HG03520 (cell line): ENCODE results near the gene RTCB.
"Not testable (repeated sequence)": the region's sequence is repeated elsewhere in the genome, so short reads cannot be mapped to it uniquely, and the experiment has no call there.

ENCODE experiments used
- ATAC-seq: cut with Tn5 transposase; IDR thresholded peaks from one replicate; pipeline ENCODE4 v1.9.1; 2021; ENCODE audit warnings: mild to moderate bottlenecking, moderate library complexity; ENCODE audit not compliant: unreplicated experiment

RTCB gene

DNA sequence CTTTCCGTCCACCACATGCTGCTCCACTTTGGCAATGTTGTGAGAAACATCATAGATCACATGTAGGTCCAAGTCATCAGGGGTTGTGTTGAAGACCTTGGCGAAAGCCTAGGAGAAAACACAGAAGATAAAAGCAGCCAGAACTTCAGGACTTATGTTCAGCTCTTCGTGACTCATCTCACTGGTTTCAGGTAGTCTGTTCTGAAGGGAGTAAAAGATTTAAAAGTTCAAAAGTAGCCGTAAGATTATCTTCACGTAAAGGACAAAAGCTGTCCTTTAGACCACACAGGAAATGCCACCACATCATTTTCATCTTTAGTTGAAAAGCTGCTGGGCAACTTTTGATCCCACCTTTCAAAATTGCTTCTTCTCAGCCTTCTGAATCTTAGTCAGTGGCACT lies 16.9 kb downstream of the RTCB start:
- no peak for ATAC-seq

DNA sequence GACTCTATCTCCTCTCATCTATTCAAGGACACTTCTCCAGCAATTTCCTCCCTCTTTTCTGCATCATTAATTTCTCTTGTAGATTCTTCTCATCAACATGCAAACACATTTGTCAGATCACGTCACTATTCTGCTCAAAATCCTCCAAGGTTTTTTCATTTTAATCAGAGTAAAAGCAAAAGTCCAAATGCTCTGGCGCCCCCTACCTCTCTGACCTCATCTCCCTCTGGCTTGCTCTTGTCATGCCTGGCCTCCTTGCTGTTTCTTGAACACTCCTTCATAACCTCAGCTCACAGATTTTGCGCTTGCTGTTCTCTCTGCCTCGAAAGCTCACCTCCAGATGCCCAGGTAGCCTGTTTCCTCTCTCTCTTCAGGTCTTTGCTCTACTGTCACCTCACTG lies 22.4 kb downstream of the RTCB start:
- ATAC-seq: no peak

GRCh38 chr22:32385681-32386080 lies 26.4 kb downstream of the RTCB start:
- ATAC-seq: no peak

- no peak for ATAC-seq
Observed at GRCh38 chr22:32380991-32381390, 31.1 kb downstream of the RTCB start.

DNA sequence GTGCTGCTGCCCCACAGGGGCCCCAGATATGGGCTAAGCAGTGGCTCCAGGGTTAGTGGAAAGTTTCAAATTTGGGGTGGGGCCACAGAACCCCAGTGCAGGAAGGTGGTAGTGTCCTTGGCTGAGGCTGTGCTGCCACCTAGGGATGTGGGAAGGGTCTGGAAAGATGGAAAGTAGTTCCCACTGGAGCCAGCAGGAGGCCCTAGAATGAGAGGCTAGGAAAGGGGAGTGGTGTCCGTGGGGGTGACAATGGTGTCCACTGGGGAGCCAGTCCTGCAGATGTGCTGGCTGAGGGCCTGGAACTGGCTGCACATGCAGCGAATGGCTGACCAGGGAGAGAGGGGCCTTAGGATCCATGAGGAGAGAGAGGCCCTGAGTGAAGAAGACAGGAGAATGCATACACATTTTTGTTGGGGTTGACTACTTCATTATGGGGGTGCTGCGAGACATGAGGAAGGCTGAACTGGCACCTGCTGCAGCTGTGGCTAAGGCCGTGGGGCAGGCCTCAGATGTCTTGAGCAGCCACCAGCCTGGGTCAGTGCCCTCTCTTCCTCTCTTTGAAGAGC lies 33.3 kb downstream of the RTCB start:
- ATAC-seq: no peak

- ATAC-seq: no peak
Observed at GRCh38 chr22:32376681-32377080, 35.4 kb downstream of the RTCB start.

DNA sequence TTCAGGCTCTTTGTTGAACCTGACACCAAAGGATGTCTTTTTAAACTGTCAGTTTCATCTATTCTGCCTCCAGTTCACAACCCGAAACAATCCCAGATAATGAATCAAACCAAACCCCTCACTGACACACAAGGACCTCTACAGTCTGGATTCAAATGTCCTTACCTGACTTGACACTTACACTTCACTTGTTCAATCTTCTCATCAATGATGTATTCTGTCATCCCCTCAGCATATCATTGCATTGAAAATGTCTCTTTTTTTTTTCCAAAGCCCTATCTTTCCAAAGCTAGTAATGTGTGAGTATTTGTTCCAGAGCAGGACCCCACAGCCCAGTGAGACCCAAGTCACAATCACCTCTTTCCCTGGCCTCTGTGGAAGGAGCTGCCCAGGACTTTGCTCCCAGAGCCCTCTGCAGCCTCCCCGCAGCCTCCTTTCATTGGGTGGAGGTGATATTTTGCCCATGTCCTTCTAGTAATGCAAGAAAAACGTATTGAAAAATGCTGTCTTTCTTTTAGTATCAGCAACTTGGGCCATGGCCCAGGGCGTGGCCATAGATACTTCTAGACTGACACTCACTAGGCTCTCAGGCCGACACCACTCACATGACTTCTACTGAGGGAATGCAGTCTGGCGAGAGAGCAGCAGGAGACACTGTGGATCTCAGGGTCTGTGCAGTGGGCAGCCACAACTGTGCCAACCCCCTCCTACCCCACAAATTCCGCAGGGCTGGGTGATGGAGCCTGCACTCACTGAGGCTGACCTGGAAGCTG lies 36.2 kb downstream of the RTCB start:
- no peak for ATAC-seq

DNA sequence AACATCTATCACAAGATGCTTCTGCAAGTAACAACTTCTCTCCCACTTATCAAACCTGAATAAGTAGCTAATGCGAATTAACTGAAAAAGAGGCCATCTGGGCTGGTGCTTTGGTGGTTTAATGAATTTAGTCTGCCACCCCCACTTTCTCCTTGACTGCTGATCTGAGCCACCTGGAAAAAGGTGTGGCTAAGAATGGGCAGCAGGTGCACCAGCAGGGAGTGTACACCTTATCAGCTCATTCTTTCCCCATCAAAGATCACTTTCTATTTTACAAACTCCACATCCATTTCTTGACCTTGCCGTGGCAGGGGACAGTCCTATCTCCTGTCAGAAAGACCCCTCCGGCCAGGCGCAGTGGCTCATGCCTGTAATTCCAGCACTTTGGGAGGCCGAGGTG lies 47.8 kb downstream of the RTCB start:
- ATAC-seq: no peak

- ATAC-seq: no peak
Observed at GRCh38 chr22:32361257-32361656, 50.8 kb downstream of the RTCB start.

- not testable (repeated sequence) for ATAC-seq
Observed at GRCh38 chr22:32360096-32360495, 52.0 kb downstream of the RTCB start.

GRCh38 chr22:32357567-32357966 lies 54.5 kb downstream of the RTCB start, which contains the start of gene RFPL3:
Gene RFPL3, plus strand, starts transcription at chr22:32357867. Its CDS starts 205 bp downstream, at chr22:32358072.
- ATAC-seq: not testable (repeated sequence)

GRCh38 chr22:32355760-32356159 lies 56.3 kb downstream of the RTCB start:
- no peak for ATAC-seq

GRCh38 chr22:32354360-32355351 lies 57.4 kb downstream of the RTCB start:
- no peak for ATAC-seq

- no peak for ATAC-seq
Observed at GRCh38 chr22:32353840-32354239, 58.2 kb downstream of the RTCB start.

- ATAC-seq: no peak
Observed at GRCh38 chr22:32353292-32353691, 58.8 kb downstream of the RTCB start.

- no peak for ATAC-seq
Observed at GRCh38 chr22:32352681-32353080, 59.4 kb downstream of the RTCB start.

DNA sequence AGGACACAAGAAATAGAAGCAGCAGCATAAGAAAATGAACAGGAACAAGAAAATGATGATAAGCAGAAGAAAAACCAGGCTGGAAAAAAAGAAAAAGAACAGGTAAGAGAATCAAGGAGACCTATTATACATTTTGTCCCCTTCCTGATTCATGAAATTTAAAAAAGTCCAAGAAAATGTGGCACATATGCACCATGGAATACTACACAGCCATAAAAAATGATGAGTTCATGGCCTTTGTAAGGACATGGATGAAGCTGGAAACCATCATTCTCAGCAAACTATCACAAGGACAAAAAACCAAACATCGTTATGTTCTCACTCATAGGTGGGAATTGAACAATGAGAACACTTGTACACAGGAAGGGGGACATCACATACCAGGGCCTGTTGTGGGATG lies 60.2 kb downstream of the RTCB start:
- not testable (repeated sequence) for ATAC-seq

GRCh38 chr22:32348031-32348611 lies 63.9 kb downstream of the RTCB start:
- ATAC-seq: no peak

DNA sequence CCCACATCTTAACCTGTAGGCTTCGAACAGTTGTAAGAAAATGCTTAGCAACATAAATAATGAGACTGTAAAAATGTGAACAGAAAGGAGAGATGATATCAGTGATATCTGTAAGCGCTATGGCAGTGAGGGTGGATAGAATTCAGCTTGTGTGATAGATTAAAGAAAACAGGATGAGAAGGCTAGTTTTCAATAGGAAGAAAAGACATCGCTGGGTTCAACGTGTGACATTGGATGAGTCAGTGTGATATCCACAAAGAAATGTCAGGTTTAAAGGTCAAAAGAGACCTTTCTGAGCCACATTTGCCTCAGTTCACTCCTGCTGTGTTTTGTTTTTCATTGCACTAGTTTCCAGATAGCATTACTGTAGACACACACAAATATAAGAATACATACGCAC lies 68.1 kb downstream of the RTCB start:
- no peak for ATAC-seq

GRCh38 chr22:32342977-32343376 lies 69.1 kb downstream of the RTCB start:
- ATAC-seq: no peak

DNA sequence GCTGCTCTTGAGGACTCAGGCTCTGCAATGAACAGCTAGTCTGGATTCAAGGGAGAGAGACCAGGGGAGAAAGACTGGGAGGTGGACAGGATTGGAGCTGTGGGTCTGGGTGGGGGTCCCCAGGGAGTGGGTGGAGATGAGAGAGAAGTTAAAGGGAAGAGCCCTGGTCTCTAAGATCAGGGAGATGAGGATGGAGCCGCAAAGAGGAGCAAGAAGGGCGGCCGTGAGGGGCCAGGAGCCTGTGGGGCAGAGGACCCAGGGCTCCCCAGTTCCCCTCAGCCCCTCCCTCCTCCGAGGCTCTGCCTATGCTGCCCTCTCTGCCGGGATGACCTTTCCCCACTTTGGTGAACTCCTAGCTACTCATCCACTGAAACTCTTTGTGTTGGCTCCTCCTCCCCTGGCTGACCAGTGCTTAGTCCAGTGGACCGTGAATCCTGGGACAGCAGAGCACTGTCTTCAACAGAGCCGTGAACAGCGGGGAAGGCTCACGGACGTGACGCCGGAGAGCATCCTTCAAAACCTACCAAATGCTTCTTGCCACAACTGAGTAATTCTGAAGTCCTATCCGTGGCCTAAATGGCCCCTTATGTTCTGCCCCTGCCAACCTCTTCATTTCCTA lies 70.8 kb downstream of the RTCB start:
- ATAC-seq: no peak
